ENCODE measurements around the gene SPRR3.

The SPRR3 gene

DNA sequence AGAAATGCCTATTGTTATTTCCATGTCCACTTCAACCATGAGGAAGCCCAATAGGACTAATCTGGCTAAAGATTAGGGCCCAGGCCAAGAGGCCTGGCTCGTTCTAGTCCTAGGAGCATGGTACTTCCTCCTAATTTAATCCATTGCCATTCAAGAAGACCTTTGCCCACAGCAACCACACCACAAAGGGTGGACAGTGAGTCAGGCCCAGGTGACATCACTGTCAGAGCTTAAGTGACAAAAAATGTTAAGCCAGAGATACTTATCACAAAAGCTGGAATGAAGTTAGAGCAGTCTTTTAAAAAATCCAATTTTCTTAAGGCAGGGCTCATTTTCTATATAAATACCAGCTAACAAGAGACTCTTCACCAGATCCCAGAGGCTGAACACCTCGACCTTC, at the start of gene SPRR3:
TSS of gene SPRR3 (plus strand) at position 368 of the 400 bp plus-strand sequence. CDS start 1,272 bp downstream, outside the sequence.
- no peak for DNase-seq (ENCODE audit: low read depth)

DNA sequence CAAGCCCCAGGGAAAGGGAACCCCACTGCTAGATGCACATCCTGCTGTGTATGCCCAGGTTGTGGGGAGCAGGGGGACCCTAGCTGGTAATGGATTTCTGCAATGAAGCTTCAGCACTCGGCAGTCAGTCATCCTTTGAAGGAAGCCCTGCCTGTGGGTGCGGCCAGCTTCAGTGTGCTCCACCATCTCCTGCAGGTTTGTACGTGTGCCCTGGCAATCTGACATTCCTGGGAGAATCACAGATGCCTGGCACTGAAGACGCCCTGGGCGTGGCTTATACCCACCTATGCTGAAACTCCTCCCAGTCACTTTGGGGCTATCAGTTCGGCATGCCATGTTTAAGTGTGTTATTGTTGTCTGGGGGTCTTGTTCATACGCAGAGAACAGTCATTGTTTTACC, 47.8 kb upstream of the SPRR3 start:
- DNase-seq (ENCODE audit: low read depth) = no peak

DNA sequence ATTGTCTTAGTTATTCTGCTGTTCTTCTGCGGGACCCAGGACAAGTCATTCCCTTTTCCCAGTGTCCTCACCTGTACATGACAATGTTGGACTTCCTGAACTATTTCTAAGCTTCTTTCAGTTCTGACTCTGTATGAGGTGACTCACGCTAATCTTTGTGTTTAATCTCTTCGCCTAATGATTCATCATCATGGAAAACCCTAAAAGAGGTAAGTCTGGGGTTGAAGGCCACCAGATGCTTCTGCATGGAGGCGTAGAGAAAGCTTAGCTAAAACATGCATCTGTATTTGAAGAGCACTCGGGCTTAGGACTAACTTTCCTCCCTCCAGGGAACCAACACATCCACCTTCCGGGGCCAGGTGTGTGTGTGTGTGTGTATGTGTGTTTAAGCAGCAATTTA, 47.1 kb upstream of the SPRR3 start:
- no peak for DNase-seq (ENCODE audit: low read depth)

DNA sequence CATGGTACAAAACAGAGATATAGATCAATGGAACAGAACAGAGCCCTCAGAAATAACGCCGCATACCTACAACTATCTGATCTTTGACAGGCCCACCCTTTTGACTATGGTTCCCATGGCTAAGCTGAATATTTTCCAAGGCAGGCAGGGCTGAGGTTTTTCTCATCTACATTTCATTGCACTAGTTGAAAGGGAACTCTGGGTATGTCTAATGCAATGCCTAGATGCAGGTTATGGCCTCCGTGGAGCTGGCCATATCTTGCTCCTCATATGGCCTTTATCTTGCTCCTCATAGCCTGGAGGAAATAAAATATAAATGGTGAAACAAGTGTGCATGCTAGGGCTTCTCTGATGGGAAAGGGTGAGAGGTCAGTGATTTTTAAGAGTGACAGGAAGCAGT, 44.0 kb upstream of the SPRR3 start:
- no peak for DNase-seq (ENCODE audit: low read depth)

DNA sequence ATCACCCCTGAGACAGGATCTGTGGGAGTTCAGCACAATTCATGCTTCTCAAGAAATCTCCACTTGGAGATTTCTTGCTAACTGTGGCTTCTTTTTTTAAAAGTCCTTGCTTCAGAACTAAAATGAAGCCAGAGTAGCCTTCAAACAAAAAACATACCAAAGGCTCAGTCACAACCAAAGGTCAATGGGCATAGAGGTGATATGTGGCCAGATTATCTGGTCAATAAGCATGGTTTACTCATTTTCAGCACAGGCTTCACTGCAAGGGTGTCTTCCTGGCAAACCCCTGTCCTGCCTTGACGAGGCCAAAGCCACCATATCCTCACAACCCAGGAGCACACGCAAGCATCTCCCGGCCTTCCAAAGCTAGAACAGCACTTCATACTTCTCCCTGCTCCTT, 42.3 kb upstream of the SPRR3 start:
- no peak for DNase-seq (ENCODE audit: low read depth)

DNA sequence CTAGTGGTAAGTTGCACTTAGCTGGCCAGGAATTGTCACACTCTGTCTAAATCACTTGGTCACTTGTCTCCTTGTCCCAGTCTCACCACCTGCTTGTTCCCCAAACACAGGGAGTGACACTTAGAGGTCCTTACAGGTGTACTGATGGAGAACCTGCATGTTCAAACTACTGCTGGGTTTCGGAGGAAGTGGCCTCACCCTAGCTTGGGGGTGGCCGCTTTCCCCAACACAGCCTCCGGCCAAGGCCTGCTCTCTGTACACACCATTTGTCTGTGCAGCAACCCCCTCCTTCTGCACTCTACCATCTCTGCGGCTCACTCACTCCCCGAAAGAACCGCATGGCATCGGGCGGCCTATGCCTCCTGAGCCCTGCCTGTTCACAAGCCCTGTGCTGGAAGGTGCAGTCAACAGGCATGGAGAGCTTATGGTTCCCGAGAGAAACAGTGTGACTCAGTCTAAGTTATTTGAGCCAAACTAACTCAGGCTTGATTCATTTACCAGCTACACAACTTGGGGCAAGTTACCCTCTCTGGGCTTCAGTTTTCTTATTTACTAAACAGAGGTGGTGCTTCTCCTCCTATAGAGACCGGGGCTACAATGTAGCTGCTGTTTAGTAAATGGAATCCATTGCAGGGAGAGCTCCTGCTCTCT, 41.6 kb upstream of the SPRR3 start:
- no peak for DNase-seq (ENCODE audit: low read depth)

- no peak for DNase-seq (ENCODE audit: low read depth)
Observed at GRCh38 chr1:152960452-152961044, 41.0 kb upstream of the SPRR3 start.

DNA sequence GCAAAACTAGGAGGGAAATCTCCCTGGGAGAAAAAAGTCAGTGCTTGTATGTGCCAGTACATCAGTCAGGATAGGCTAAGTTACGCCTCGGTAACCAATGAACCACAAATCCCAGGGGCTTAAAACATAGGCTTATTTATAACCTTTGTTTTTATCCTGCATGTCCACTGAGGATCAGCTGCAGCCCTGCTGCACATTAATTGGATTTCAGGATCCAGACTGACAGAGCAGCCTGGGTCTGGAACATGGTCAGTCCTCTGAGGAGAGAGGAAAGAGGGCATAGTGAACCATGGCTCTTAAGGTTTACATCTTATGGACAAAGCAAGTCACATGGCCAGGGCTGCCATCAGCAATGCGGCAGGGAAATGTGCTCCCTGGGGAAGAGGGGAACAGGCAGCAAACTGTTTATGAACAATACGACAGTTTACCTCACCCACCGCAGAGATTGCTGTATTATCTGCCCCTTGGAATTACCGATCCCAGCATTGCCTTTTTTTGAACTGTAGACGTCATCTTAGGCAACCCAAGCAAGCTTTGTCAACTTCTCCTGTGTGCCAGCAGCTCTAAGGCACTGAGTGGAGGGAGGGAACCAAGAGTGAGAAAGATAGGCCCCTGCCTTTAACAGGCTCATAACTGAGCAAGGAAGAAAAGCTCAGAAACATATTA, 40.2 kb upstream of the SPRR3 start:
- DNase-seq (ENCODE audit: low read depth) = no peak

DNA sequence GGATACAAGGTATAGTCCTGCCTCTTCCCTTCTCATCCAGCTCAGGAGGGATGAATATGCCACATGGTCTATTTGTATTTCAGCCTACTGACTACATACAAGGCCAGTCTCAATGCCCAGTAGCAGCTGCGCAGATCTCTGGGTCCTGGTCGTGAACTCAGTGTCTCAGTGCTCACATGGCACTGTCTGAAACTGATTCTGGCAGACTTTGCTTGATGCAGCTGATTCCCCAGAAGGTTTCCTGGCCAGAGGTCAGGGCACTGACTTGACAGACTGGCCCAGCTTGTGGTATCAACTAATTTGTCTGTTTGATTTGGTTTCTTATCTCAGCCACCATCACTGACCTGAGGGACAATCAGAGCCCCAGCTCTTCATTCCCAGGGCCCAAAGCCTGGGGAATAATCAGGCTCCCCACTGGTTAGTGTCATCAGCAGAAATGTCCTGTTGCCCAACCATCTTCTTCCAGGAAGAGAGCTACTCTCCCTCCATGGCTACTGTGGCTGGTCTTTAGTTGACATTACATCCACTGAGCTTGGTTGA, 38.6 kb upstream of the SPRR3 start:
- no peak for DNase-seq (ENCODE audit: low read depth)

GRCh38 chr1:152964536-152964935, 37.0 kb upstream of the SPRR3 start:
- DNase-seq (ENCODE audit: low read depth) = no peak

GRCh38 chr1:152965853-152966252, 35.7 kb upstream of the SPRR3 start:
- DNase-seq (ENCODE audit: low read depth) = no peak

DNA sequence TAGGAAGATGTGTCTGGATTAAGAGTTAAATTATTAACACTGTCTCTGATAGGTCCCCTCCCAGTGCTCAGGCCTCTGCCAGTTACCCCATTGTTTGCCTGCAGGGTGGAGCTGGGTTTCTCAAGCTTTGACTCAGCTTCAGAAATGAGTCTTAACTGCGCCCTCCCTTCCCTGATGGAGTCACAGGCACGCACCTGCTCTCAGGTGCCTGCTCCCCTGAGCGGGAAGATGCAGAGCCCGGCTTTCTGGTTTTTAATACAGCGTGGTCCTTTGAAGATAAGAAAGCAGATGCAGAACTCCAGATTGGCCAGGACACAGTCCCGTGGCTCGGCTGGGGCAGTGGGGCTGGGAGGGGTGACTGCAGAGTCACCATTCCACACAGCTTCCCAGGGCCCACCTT, 34.3 kb upstream of the SPRR3 start:
- DNase-seq (ENCODE audit: low read depth) = no peak

DNA sequence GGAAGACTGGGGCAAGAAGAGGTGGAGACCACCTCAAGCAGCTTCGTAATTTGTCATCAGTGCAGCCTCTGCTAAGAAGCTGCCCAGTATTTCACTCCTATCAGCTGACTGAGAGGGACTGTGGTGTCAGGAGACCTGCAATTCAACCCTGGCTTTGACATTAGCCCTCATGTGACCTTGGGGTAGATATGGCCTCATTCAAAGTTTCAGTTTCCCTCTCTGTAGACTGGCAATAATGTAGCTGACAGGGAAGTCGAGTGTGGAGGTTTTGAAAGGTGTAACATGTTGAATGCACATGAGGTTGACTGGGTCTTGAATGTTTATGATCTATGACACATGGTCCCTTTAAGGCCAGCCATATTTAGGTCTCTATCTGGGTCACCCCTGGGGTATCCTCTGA, 33.3 kb upstream of the SPRR3 start:
- no peak for DNase-seq (ENCODE audit: low read depth)

GRCh38 chr1:152969036-152969435, 32.5 kb upstream of the SPRR3 start:
- DNase-seq (ENCODE audit: low read depth) = no peak

GRCh38 chr1:152970495-152970894, 31.1 kb upstream of the SPRR3 start, which contains the start of gene SPRR4:
SPRR4 (plus strand) TSS chr1:152970648; CDS start chr1:152971891, 1,243 bp downstream.
- no peak for DNase-seq (ENCODE audit: low read depth)

- DNase-seq (ENCODE audit: low read depth) = no peak
Observed at GRCh38 chr1:152972196-152972886, 29.2 kb upstream of the SPRR3 start.

- no peak for DNase-seq (ENCODE audit: low read depth)
Observed at GRCh38 chr1:152976688-152977087, 24.9 kb upstream of the SPRR3 start.

DNA sequence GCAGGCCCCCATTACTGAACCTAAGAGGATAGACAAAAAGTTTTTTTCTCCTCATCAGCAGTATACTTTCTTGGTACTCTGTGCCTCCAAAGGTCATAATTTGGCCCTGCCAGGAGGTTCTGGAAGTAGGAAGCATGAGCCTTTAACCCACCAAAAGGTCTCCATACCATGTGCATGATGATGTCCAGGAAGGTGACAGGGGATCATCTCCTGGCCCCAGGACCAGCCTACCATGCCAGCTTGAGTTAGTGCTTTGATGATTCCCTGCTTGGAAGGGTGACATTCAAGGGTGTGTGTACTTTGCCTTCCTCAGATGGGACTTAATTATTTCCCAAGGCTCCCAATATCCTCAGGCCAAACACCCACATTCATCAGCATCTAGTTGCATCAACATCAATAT, 23.9 kb upstream of the SPRR3 start:
- DNase-seq (ENCODE audit: low read depth) = no peak

GRCh38 chr1:152980676-152981075, 20.9 kb upstream of the SPRR3 start:
- DNase-seq (ENCODE audit: low read depth) = no peak

- no peak for DNase-seq (ENCODE audit: low read depth)
Observed at GRCh38 chr1:152981146-152981871, 20.2 kb upstream of the SPRR3 start.

GRCh38 chr1:152982076-152982475, 19.5 kb upstream of the SPRR3 start:
- DNase-seq (ENCODE audit: low read depth) = no peak

DNA sequence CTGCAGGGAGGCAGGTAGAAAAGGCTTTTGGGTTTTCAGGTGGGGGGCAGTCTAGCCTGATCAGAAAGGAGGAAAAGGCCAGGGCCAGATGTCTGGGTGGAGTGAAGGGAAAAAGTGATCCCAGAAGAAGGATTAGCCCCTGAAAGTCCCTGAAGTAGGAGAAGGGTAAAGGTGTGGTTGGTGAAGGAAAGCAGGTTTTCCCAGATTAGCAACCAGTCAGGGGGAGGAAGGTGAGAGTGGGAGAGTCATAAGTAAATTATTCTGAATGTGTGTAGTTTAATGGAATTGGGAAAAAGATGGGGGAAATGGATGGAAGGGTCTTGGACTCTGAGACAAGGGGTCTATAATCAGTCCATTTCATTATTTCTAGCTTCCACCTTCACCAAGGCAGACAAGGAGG, 18.3 kb upstream of the SPRR3 start:
- DNase-seq (ENCODE audit: low read depth) = no peak

Data from GM04504 (cell line).